ENCODE results near the gene GLRX2. TPM values are rescaled to one million over a fixed set of nuclear protein-coding genes. Genes with fewer than 3 reads are reported as not detected.

GLRX2 gene
- total RNA-seq, 3 donors from 2014 or later: 15.2 to 28.8 (median 23.6) TPM

DNA sequence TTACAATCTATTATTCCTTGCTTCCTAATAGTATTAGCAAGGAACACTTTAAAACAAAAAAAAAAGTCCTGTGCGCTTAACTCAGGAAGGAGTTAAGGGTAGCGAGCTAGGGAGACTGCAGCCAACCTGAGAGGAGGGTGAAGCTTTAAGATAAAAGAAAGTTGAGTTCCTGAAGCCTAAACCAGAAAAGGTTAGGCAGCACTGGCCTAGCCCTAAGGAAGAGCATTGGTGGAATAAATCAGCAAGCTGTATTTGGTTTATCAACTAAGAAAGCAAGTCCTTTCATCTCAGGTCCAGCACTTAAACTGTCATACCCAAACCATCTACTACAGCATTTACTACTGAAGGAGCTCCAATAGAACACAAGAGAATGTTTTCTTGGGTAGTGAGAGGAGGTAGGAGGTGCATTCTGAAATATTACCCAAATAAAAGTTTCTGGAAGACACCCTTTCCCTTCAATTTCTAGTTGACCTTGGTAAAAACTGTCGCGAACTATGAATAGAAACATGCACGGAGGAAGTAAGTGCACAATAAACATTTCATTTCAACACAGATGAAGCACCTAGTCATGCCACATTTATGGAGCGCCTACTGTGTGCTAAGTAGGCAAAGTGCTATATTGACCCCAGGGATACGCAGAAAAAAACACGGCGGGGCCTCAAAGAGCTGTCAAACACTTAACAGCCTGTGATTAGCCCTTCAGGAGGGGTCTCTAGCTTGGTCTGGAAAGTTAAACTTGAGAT lies 1.3 kb downstream of the GLRX2 start:
- H3K36me3 ChIP-seq (ENCODE audit: low read depth): no peaks in the 10 kb centered on the region
- H3K4me1 ChIP-seq (ENCODE audit: low read depth): peaks cover 11% of the 10 kb centered on the region
- H3K9me3 ChIP-seq: no peaks in the 10 kb centered on the region
- DNase-seq (no peak), ATAC-seq (no peak)
- peak overlapping the region; percentile 77 for H3K4me3 ChIP-seq
- TF ChIP-seq, protein P1, sequence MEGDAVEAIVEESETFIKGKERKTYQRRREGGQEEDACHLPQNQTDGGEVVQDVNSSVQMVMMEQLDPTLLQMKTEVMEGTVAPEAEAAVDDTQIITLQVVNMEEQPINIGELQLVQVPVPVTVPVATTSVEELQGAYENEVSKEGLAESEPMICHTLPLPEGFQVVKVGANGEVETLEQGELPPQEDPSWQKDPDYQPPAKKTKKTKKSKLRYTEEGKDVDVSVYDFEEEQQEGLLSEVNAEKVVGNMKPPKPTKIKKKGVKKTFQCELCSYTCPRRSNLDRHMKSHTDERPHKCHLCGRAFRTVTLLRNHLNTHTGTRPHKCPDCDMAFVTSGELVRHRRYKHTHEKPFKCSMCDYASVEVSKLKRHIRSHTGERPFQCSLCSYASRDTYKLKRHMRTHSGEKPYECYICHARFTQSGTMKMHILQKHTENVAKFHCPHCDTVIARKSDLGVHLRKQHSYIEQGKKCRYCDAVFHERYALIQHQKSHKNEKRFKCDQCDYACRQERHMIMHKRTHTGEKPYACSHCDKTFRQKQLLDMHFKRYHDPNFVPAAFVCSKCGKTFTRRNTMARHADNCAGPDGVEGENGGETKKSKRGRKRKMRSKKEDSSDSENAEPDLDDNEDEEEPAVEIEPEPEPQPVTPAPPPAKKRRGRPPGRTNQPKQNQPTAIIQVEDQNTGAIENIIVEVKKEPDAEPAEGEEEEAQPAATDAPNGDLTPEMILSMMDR (IDR thresholded peaks at IDR 0.05): no peak
- intact Hi-C loops (cut with DNase I, micrococcal nuclease): loop anchor here in 1 of 2 donors (5.0 kb wide), 1 partner anchor 42 kb away; no protein-coding TSS in a partner anchor

DNA sequence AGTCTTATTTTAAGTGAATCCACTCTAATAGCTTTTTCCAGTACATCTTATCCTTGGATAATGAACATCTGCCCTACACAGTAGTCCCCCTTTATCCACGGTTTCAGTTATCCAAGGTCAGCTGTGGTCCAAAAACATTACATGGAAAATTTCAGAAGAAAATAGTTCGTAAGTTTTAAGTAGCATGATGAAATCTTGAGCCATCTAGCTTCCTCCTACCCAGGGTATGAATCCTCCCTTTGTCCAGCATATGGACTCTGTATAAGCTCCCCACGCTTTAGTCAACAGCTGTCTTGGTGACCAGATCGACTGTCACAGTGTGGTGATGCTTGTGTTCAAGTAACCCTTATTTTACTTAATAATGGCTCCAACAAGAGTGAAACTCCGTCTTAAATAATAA lies 2.6 kb downstream of the GLRX2 start:
- TF ChIP-seq, protein P1 (IDR thresholded peaks at IDR 0.05): no peak
- intact Hi-C loops (cut with DNase I, micrococcal nuclease): loop anchor here in 1 of 2 donors (5.0 kb wide), 1 partner anchor 40 kb away; no protein-coding TSS in a partner anchor
- Histone ChIP-seq H3K4me3 (no peak overlapping the region), H3K9me3 (no peaks in the 10 kb centered on the region), H3K36me3 (ENCODE audit: low read depth) (no peaks in the 10 kb centered on the region), H3K4me1 (ENCODE audit: low read depth) (peaks cover 11% of the 10 kb centered on the region)
- no peak for ATAC-seq
- no peak for DNase-seq

DNA sequence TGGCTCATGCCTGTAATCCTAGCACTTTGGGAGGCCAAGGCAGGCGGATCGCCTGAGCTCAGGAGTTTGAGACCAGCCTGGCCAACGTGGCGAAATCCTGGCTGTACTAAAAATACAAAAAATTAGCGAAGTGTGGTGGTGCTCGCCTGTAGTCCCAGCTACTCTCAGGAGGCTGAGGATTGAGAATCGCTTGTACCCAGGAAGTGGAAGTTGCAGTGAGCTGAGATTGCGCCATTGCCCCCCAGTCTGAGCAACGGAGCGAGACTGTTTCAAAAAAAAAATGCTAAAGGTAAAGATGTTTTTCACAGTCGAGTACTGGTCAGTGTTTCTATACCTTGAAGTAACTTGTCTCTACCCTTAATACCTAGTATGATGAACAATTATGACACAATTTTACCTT lies 11.1 kb downstream of the GLRX2 start:
- Histone ChIP-seq H3K9me3 (no peaks in the 10 kb centered on the region), H3K36me3 (ENCODE audit: low read depth) (no peaks in the 10 kb centered on the region), H3K4me1 (ENCODE audit: low read depth) (no peaks in the 10 kb centered on the region), H3K4me3 (no peak overlapping the region)
- TF ChIP-seq, protein P1 (IDR thresholded peaks at IDR 0.05): no peak
- DNase-seq (no peak), ATAC-seq (no peak)
- intact Hi-C loops (cut with DNase I, micrococcal nuclease): no loop called here

DNA sequence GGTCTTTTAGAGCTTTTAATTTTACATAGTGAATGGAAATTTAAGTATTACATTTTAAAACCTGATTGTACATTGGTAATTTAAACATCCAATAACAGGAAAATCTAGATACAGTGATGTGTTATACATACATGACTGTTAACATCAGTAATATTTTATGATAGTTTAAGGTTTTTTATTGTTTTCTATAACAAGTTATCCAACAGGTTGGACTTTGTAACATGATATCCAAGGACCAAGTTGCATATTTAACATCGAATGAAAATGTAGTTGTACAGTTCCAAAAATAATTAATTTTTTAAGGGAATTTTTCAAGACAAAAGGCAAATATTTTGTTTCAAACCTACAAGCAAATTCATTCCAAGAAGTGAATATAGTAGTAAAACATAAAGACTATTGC lies 14.3 kb downstream of the GLRX2 start:
- intact Hi-C loops (cut with DNase I, micrococcal nuclease): no loop called here
- H3K4me3 ChIP-seq: no peak overlapping the region
- TF ChIP-seq, protein P1 (IDR thresholded peaks at IDR 0.05): no peak
- H3K4me1 ChIP-seq (ENCODE audit: low read depth): no peaks in the 10 kb centered on the region
- H3K9me3 ChIP-seq: no peaks in the 10 kb centered on the region
- ATAC-seq (no peak), DNase-seq (no peak)
- H3K36me3 ChIP-seq (ENCODE audit: low read depth): no peaks in the 10 kb centered on the region

DNA sequence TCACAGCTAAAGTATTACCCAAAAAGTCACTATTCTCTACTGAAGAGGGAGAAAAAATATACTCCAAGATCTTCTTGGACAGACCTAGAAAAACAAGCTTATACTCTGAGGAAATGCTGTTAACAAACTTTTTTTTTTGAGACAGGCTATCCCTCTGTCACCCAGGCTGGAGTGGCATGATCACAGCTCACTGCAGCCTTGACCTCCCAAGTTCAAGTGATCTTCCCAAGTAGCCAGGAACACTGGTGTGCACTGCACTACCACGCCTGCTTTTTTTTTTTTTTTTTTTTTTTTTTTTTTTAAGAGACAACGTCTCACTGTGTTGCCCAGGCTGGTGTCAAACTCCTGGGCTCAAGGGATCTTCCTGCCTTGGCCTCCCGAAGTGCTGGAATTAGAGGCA lies 17.3 kb downstream of the GLRX2 start:
- Histone ChIP-seq H3K9me3 (no peaks in the 10 kb centered on the region), H3K4me3 (no peak overlapping the region), H3K36me3 (ENCODE audit: low read depth) (no peaks in the 10 kb centered on the region), H3K4me1 (ENCODE audit: low read depth) (no peaks in the 10 kb centered on the region)
- DNase-seq (no peak), ATAC-seq (no peak)
- intact Hi-C loops (cut with DNase I, micrococcal nuclease): no loop called here
- TF ChIP-seq, protein P1 (IDR thresholded peaks at IDR 0.05): no peak

Data from mucosa of descending colon (tissue), 3 donors.